HG02973 (cell line): Measurements from ENCODE around the gene CYTH4.

Source experiments
- ATAC-seq: cut with Tn5 transposase; IDR thresholded peaks from one replicate; pipeline ENCODE4 v1.9.1; 2021; ENCODE audit warnings: moderate library complexity; ENCODE audit not compliant: unreplicated experiment

Gene CYTH4

DNA sequence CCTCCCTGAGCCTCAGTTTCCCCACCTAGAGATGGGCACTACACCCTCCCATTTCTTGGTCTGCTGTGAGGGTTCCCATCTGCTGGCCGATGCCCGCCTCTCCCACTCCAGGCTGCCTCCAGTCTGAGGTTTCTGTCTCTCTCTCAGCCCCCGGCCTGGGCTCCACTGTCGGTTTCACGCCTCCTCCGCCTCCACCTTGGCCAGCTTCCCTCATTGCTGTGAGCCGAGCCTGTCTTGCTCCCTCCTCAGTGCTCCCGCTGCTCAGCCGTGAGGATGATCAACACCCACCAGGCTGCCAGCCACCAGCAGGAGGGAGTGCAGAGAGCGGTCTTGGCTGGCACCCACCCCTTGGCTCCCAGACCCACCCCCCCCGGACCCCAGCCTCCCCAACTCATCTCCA, 61.0 kb downstream of the CYTH4 start:
- ATAC-seq, result no peak

DNA sequence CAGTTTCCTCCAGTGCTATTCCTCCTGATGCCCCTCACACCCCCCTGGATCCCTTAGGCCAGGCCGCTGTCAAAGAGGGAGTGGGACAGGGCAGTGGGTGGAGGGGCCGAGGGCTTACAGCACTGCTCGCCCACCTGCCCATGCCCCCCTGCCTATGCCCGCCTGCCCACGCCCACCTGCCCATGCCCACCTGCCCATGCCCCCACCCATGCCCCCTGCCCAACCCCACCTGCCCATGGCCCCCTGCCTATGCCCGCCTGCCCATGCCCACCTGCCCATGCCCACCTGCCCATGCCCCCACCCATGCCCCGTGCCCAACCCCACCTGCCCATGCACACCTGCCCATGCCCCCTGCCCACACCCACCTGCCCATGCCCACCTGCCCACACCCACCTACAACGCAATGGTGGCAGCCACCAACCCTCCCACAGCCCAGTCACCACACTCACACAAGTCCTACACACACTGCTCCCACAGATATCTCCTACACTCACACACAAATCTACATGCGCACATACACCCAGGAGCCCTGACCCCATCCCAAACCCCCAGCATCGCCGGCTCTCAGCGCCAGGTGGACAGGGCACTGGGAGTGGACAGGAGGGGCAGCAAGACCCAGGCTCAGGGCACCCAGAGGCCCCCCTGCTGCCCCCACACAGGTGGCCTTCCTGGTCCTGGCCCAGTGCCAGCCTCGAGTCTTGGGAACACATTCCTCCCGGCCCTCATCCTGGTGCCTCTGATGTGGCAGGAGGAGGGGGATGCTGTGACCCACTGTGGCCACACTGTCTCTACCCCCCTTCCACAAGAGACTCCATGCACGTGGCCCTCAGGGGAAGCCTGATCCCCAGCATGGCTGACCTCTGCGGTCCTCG, 61.8 kb downstream of the CYTH4 start:
- no peak for ATAC-seq

DNA sequence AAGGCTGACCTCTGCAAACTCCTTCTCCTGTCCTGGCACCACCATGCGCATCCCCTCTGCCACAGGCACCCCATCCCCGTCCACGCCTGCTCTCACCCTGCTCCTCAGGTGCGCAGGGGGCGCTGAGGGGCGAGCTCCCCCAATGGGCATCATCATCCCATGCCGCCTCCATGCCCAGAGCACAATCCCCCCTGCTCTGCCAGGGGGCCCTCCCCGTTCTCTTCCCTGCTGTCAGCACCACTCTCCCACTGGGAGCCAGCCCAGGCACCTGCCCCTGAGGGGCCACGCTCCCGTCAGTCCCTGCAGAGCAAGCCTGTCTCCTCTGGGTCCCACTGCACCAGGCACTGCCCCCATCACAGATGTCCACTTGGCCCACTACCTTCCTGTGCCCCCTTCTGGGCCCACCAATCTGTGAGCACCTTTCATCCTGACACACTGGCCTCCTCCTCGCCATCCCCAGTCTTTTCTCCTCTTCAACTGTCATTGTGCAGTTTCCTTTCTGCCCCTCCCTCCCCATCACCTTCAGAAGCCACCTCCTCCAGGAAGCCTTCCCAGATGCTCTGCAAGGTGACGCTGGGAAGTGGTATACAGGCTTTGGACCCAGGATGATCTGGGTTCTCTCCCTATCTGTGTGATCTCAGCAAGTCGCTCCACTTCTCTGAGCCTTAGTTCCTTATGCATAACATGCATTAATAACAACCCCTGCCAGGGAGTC, 62.6 kb downstream of the CYTH4 start:
- ATAC-seq, result no peak

DNA sequence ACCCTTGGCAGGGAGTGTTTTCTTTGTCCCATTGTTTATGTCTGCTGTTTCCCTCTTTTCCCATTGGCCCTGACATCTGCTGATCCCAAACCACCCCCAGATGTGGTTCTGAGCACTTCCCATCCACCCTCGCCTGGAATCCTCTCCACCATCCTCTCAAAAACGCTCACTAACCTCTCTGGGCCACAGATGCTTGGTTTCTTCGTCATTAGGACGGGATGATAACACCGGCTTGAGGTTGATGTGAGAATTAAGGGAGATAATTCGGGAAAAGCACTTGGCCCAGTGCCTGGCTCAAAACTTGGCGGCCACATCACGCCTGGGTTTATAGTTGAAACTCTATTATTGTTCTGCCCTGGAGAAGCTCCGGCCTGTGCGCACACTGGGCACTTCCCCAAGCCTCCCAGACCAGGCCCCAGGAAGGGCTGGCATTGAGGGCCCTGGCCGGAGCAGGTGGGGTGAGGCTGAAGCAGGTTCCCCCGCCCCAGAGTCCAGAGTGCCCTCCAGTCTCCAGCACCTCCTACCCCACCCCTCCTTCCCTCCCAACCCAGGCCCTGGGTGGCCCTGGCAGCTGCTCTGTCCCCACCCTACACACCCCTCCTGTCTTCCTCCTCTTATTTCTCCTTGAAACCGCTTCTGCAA, 63.7 kb downstream of the CYTH4 start:
- no peak for ATAC-seq

GRCh38 chr22:37346505-37346895, 64.2 kb downstream of the CYTH4 start:
- ATAC-seq, result no peak

GRCh38 chr22:37349043-37349814, 66.9 kb downstream of the CYTH4 start:
- ATAC-seq, result no peak

DNA sequence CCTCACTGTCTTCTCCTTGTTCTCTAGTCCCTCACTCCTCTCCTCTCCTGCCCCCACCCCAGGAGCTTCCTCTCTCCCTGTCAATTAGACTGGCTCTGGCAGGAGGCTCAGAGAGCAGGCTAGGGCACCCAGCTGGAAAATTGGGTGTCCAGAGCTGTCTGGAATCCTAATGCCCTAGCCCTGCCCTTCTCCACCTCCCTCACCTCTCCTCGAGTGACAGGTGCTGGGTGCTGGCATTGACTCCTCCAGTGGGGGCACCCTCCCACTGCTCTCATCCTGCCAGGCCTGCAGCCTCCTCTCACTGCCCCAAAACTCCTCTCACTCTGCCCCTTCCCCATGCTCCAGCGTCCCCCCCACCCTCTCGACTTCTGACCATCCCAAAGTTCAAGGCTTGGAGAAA, 68.9 kb downstream of the CYTH4 start:
- ATAC-seq, result no peak

DNA sequence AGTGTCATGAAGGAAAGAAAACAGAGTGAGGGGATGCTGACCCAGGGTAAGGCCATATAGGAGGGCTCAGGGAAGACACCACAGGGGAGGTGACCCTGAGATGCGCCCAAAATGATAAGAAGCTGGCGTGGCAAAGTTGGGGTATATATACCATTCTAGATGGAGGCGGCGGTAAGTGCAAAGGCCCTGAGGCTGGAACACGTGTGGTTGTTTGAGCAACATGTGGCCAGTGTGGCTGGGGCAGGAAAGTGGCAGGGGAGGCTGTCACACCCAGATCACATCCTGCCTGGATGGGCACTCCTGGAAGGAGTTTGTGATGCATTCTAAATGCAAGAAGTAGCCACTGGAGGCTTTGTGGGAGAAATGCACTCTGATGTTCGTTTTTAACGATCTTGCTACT, 70.2 kb downstream of the CYTH4 start:
- no peak for ATAC-seq

DNA sequence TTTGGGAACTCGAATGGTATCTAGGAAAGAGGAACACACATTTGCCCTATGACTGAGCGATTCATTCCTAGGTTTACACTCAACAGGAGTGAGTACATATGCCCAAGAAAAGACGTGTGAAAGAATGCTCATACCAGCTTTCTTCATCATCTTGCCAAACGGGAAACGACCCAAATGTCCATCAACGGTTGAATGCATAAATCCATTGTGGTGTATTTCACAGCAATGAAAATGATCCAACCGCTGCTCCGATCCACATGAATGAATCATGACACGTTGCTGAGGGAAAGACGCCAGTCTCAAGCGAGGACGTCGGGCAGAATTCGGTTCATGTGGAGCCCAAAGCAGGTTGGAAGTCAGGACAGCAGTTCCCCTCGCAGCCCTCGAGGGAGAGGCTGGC, 71.5 kb downstream of the CYTH4 start:
- no peak for ATAC-seq

DNA sequence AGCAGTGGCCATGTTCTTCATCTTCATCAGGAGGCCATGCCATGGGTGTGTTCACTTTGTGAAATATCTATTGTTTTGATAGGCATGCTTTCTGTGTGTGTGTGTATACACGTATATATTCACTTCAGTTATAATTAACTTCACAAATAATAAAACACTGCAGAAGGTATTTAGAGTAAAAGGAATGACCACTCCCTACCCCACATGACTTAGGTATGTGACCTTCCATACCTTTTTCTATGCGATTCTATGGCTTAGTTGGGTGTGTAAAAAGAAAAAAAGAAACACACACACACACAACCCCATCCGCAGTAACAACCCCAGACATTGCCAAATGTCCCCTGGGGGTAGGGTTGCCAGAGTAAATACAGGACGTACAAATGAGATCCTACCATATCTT, 72.0 kb downstream of the CYTH4 start:
- ATAC-seq, result no peak

DNA sequence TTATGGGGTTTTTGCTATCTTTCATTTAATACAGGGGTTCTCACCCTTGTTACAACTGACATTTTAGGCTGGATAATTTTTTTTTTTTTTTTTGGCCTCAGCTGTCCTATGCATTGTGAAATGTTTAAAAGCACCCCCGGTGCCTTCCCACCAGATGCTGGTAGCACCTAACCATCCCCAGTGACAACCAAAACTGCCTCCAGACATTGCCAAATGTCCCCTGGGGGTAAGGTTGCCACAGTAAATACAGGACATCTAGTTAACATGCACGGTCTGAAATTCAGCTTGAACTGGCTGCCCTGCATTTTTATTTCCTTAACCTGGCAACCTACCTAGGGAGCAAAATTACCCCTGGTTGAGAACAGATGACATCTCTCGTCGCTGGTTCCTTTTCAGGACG, 72.4 kb downstream of the CYTH4 start:
- ATAC-seq, result no peak

GRCh38 chr22:37355174-37355573, 72.9 kb downstream of the CYTH4 start:
- ATAC-seq, result no peak

GRCh38 chr22:37356922-37357321, 74.6 kb downstream of the CYTH4 start:
- ATAC-seq, result no peak

- ATAC-seq, result no peak
Measured at GRCh38 chr22:37357446-37358075, 75.3 kb downstream of the CYTH4 start.

DNA sequence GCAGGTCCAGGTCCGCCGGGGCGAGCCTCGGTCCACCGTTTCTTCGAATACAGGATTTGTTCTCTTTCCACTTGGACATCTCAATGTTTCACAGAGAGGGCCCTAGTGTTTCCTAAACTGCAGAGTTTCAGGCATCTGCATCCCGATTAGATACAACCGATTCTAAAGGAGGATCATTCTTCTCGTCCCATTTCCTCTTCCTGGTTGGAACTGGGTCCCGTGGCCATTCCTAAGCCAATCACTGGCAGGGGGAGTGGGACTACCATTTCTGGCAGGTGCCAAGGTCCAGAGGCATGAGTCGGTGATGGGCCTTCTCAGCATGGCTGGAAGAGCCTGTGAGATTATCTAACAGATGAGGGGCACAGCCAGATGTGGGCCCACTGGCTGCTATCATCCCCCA, 76.1 kb downstream of the CYTH4 start:
- no peak for ATAC-seq

DNA sequence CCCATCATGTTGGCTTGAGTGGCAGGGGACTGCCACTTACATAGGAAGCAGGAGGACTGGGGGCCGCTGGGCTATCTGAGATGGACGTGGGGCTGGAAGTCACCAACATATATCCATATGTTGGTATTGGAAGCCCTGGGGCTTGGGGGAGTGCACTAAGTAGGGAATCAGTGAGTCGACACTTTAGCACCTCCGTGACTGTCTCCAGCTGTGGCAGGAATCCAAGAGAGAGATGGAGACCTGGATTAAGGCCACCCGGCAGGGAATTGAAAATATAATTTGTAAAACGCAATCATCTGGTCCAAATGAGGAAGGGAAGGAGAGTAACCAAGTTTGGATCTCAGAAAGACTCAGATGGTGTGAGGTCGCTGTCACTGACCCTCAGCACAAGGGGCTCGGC, 76.6 kb downstream of the CYTH4 start:
- no peak for ATAC-seq

DNA sequence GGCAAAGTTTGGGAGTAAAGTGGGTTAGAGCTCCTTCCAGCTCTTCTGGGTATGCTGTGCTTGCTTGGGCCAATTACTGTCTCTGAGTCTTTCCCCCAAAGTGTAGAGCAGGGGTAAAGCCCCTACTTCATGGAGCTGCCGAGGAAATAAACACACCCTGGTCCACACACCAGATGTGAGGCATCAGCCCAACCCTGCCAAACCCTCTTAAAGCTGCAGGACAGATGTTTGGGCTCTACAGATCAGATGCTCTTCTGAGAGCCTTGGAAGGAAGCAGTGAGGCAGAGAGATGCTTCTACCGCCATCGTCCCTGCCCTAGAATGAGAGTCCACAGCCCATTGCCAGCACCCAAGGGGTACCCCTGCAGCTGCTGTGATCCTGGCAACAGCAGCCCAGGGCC, 80.3 kb downstream of the CYTH4 start:
- ATAC-seq, result no peak

GRCh38 chr22:37363261-37363992, 81.1 kb downstream of the CYTH4 start:
- no peak for ATAC-seq
